ENCODE results near the gene PSMB5. TPM values are rescaled to one million over a fixed set of nuclear protein-coding genes. Genes with fewer than 3 reads are reported as not detected.

Gene PSMB5
- total and polyA plus RNA-seq, 2 donors, result 71.0 to 93.4 TPM

GRCh38 chr14:22994762-22995275, 39.9 kb downstream of the PSMB5 start:
- H3K9me3 ChIP-seq (ENCODE audit: control insufficient read depth in 2 of 2, insufficient read depth in 1 of 2, low read length in 1 of 2), result no peaks in the 10 kb centered on the region
- WGBS, result 27% methylated on average over 4 of the region's 4 CpGs
- H3K27me3 ChIP-seq (ENCODE audit: control insufficient read depth in 2 of 2, insufficient read depth in 1 of 2, low read length in 1 of 2), result no peaks in the 10 kb centered on the region
- peaks cover 0 to 6% of the 10 kb centered on the region in 2 donors for H3K4me1 ChIP-seq (ENCODE audit: control insufficient read depth in 2 of 2, insufficient read depth in 2 of 2, low read length in 2 of 2)
- H3K4me3 ChIP-seq (ENCODE audit: low read length in 2 of 2), result no peak overlapping the region
- peak in 2 of 9 donors; percentile 55 to 66 for DNase-seq (ENCODE audit: low read depth in 6 of 9, low spot score in 9 of 9)
- no peak overlapping the region for H3K27ac ChIP-seq (ENCODE audit: low read depth in 1 of 2, low read length in 1 of 2)
- H3K36me3 ChIP-seq (ENCODE audit: control insufficient read depth in 2 of 2, insufficient read depth in 2 of 2, low read length in 1 of 2), result peaks cover 10 to 22% of the 10 kb centered on the region in 2 donors

GRCh38 chr14:22993517-22993916, 41.2 kb downstream of the PSMB5 start:
- peaks cover 10 to 26% of the 10 kb centered on the region in 2 donors for H3K36me3 ChIP-seq (ENCODE audit: control insufficient read depth in 2 of 2, insufficient read depth in 2 of 2, low read length in 1 of 2)
- no peak overlapping the region for H3K27ac ChIP-seq (ENCODE audit: low read depth in 1 of 2, low read length in 1 of 2)
- no peak for DNase-seq (ENCODE audit: low read depth in 6 of 9, low spot score in 9 of 9)
- no peak overlapping the region for H3K4me3 ChIP-seq (ENCODE audit: low read length in 2 of 2)
- H3K9me3 ChIP-seq (ENCODE audit: control insufficient read depth in 2 of 2, insufficient read depth in 1 of 2, low read length in 1 of 2), result no peaks in the 10 kb centered on the region
- H3K4me1 ChIP-seq (ENCODE audit: control insufficient read depth in 2 of 2, insufficient read depth in 2 of 2, low read length in 2 of 2), result peaks cover 0 to 6% of the 10 kb centered on the region in 2 donors
- H3K27me3 ChIP-seq (ENCODE audit: control insufficient read depth in 2 of 2, insufficient read depth in 1 of 2, low read length in 1 of 2), result no peaks in the 10 kb centered on the region

GRCh38 chr14:22991852-22992251, 42.8 kb downstream of the PSMB5 start:
- Histone ChIP-seq H3K27ac (ENCODE audit: low read depth in 1 of 2, low read length in 1 of 2) (no peak overlapping the region), H3K4me1 (ENCODE audit: control insufficient read depth in 2 of 2, insufficient read depth in 2 of 2, low read length in 2 of 2) (peaks cover 0 to 6% of the 10 kb centered on the region in 2 donors), H3K27me3 (ENCODE audit: control insufficient read depth in 2 of 2, insufficient read depth in 1 of 2, low read length in 1 of 2) (no peaks in the 10 kb centered on the region), H3K36me3 (ENCODE audit: control insufficient read depth in 2 of 2, insufficient read depth in 2 of 2, low read length in 1 of 2) (peaks cover 15 to 37% of the 10 kb centered on the region in 2 donors), H3K9me3 (ENCODE audit: control insufficient read depth in 2 of 2, insufficient read depth in 1 of 2, low read length in 1 of 2) (no peaks in the 10 kb centered on the region), H3K4me3 (ENCODE audit: low read length in 2 of 2) (no peak overlapping the region)
- WGBS, result 97% methylated on average over 8 of the region's 8 CpGs
- DNase-seq (ENCODE audit: low read depth in 6 of 9, low spot score in 9 of 9), result no peak

- Histone ChIP-seq H3K27ac (ENCODE audit: low read depth in 1 of 2, low read length in 1 of 2) (no peak overlapping the region), H3K4me1 (ENCODE audit: control insufficient read depth in 2 of 2, insufficient read depth in 2 of 2, low read length in 2 of 2) (peaks cover 0 to 7% of the 10 kb centered on the region in 2 donors), H3K9me3 (ENCODE audit: control insufficient read depth in 2 of 2, insufficient read depth in 1 of 2, low read length in 1 of 2) (no peaks in the 10 kb centered on the region), H3K36me3 (ENCODE audit: control insufficient read depth in 2 of 2, insufficient read depth in 2 of 2, low read length in 1 of 2) (peaks cover 15 to 33% of the 10 kb centered on the region in 2 donors), H3K4me3 (ENCODE audit: low read length in 2 of 2) (no peak overlapping the region), H3K27me3 (ENCODE audit: control insufficient read depth in 2 of 2, insufficient read depth in 1 of 2, low read length in 1 of 2) (peaks cover 0 to 6% of the 10 kb centered on the region in 2 donors)
- WGBS, result 94% methylated on average over 8 of the region's 8 CpGs
- no peak for DNase-seq (ENCODE audit: low read depth in 6 of 9, low spot score in 9 of 9)
These were observed 47.4 kb downstream of the PSMB5 start for GRCh38 chr14:22987291-22987690.

GRCh38 chr14:22986508-22987054, 48.1 kb downstream of the PSMB5 start:
- peaks cover 15 to 30% of the 10 kb centered on the region in 2 donors for H3K36me3 ChIP-seq (ENCODE audit: control insufficient read depth in 2 of 2, insufficient read depth in 2 of 2, low read length in 1 of 2)
- H3K4me1 ChIP-seq (ENCODE audit: control insufficient read depth in 2 of 2, insufficient read depth in 2 of 2, low read length in 2 of 2), result peaks cover 3 to 14% of the 10 kb centered on the region in 2 donors
- no peaks in the 10 kb centered on the region for H3K9me3 ChIP-seq (ENCODE audit: control insufficient read depth in 2 of 2, insufficient read depth in 1 of 2, low read length in 1 of 2)
- H3K27me3 ChIP-seq (ENCODE audit: control insufficient read depth in 2 of 2, insufficient read depth in 1 of 2, low read length in 1 of 2), result peaks cover 4 to 13% of the 10 kb centered on the region in 2 donors
- WGBS, result 40% methylated on average over 5 of the region's 5 CpGs
- no peak overlapping the region for H3K4me3 ChIP-seq (ENCODE audit: low read length in 2 of 2)
- H3K27ac ChIP-seq (ENCODE audit: low read depth in 1 of 2, low read length in 1 of 2), result no peak overlapping the region
- DNase-seq (ENCODE audit: low read depth in 6 of 9, low spot score in 9 of 9), result peak; percentile 70 to 95 (median 90)

GRCh38 chr14:22985894-22986507, 48.7 kb downstream of the PSMB5 start:
- no peak for DNase-seq (ENCODE audit: low read depth in 6 of 9, low spot score in 9 of 9)
- WGBS, result 92% methylated on average over 2 of the region's 2 CpGs
- Histone ChIP-seq H3K27ac (ENCODE audit: low read depth in 1 of 2, low read length in 1 of 2) (no peak overlapping the region), H3K9me3 (ENCODE audit: control insufficient read depth in 2 of 2, insufficient read depth in 1 of 2, low read length in 1 of 2) (no peaks in the 10 kb centered on the region), H3K4me3 (ENCODE audit: low read length in 2 of 2) (no peak overlapping the region), H3K36me3 (ENCODE audit: control insufficient read depth in 2 of 2, insufficient read depth in 2 of 2, low read length in 1 of 2) (peaks cover 15 to 30% of the 10 kb centered on the region in 2 donors), H3K4me1 (ENCODE audit: control insufficient read depth in 2 of 2, insufficient read depth in 2 of 2, low read length in 2 of 2) (peaks cover 8 to 20% of the 10 kb centered on the region in 2 donors), H3K27me3 (ENCODE audit: control insufficient read depth in 2 of 2, insufficient read depth in 1 of 2, low read length in 1 of 2) (peaks cover 10 to 19% of the 10 kb centered on the region in 2 donors)

- H3K4me1 ChIP-seq (ENCODE audit: control insufficient read depth in 2 of 2, insufficient read depth in 2 of 2, low read length in 2 of 2), result peaks cover 11 to 28% of the 10 kb centered on the region in 2 donors
- H3K4me3 ChIP-seq (ENCODE audit: low read length in 2 of 2), result no peak overlapping the region
- DNase-seq (ENCODE audit: low read depth in 6 of 9, low spot score in 9 of 9), result no peak
- WGBS, result 96% methylated on average over 6 of the region's 6 CpGs
- no peak overlapping the region for H3K27ac ChIP-seq (ENCODE audit: low read depth in 1 of 2, low read length in 1 of 2)
- no peaks in the 10 kb centered on the region for H3K9me3 ChIP-seq (ENCODE audit: control insufficient read depth in 2 of 2, insufficient read depth in 1 of 2, low read length in 1 of 2)
- H3K27me3 ChIP-seq (ENCODE audit: control insufficient read depth in 2 of 2, insufficient read depth in 1 of 2, low read length in 1 of 2), result peaks cover 18 to 27% of the 10 kb centered on the region in 2 donors
- peaks cover 12 to 29% of the 10 kb centered on the region in 2 donors for H3K36me3 ChIP-seq (ENCODE audit: control insufficient read depth in 2 of 2, insufficient read depth in 2 of 2, low read length in 1 of 2)
These were observed 49.6 kb downstream of the PSMB5 start for GRCh38 chr14:22984959-22985658.

GRCh38 chr14:22982477-22983245, 52.0 kb downstream of the PSMB5 start, which contains the start of gene AJUBA:
Gene AJUBA (minus strand): TSS chr14:22982551. CDS start chr14:22982266, 285 bp downstream.
- Histone ChIP-seq H3K9me3 (ENCODE audit: control insufficient read depth in 2 of 2, insufficient read depth in 1 of 2, low read length in 1 of 2) (no peaks in the 10 kb centered on the region), H3K4me1 (ENCODE audit: control insufficient read depth in 2 of 2, insufficient read depth in 2 of 2, low read length in 2 of 2) (peaks cover 11 to 37% of the 10 kb centered on the region in 2 donors), H3K27ac (ENCODE audit: low read depth in 1 of 2, low read length in 1 of 2) (peak within 1 kb of the TSS in 1 of 2 donors; percentile 77), H3K36me3 (ENCODE audit: control insufficient read depth in 2 of 2, insufficient read depth in 2 of 2, low read length in 1 of 2) (peaks cover 10% of the 10 kb centered on the region in 2 donors), H3K4me3 (ENCODE audit: low read length in 2 of 2) (peak within 1 kb of the TSS; percentile 80 to 87), H3K27me3 (ENCODE audit: control insufficient read depth in 2 of 2, insufficient read depth in 1 of 2, low read length in 1 of 2) (peaks cover 18 to 41% of the 10 kb centered on the region in 2 donors)
- under 1% methylated on average over 48 of the region's 48 CpGs for WGBS
- DNase-seq (ENCODE audit: low read depth in 6 of 9, low spot score in 9 of 9), result peak; percentile 57 to 91 (median 73)

Measured in thymus (tissue), 11 donors.